HepG2 (cell line): ENCODE measurements around the gene BUB1. TPM values are rescaled to one million over a fixed set of nuclear protein-coding genes. Genes with fewer than 3 reads are reported as not detected.

Experiments
- HNRNPUL1 ChIP-seq: fragments of 200-400 bp; formaldehyde crosslinking; IDR thresholded peaks from 2 replicates; pipeline ENCODE4 v1.6.1; 2017; ENCODE audit warnings: low read depth, mild to moderate bottlenecking, low read length, moderate library complexity
- KMT2A ChIP-seq: sonication (generic); formaldehyde crosslinking; IDR thresholded peaks from 2 replicates; pipeline ENCODE4 v1.4.0; 2020; ENCODE audit warnings: missing genetic modification reagents
- LCORL ChIP-seq, 2 experiments: fragments of 450-650 bp in 1 of 2; sonication (generic) in 1 of 2; formaldehyde crosslinking in 1 of 2; IDR thresholded peaks; 2 replicates each; pipeline versions ENCODE4 v1.5.0 to v1.6.1; 2017 to 2020; ENCODE audit warnings: antibody characterized with exemption in 1 of 2, missing genetic modification reagents in 1 of 2
- MYC ChIP-seq: sonication (generic); formaldehyde crosslinking; IDR thresholded peaks from 2 replicates; pipeline ENCODE4 v1.9.0; 2021; ENCODE audit warnings: missing genetic modification reagents, borderline replicate concordance
- MZF1 ChIP-seq: sonication (generic); formaldehyde crosslinking; IDR thresholded peaks from 2 replicates; pipeline ENCODE4 v1.8.1; 2023; ENCODE audit warnings: mild to moderate bottlenecking, missing genetic modification reagents, borderline replicate concordance
- NFE2 ChIP-seq: sonication (generic); formaldehyde crosslinking; IDR thresholded peaks from 2 replicates; pipeline ENCODE4 v1.4.0; 2020; ENCODE audit warnings: missing genetic modification reagents
- NFYB ChIP-seq: sonication (generic); formaldehyde crosslinking; IDR thresholded peaks from 2 replicates; pipeline ENCODE4 v1.4.0; 2020; ENCODE audit warnings: missing genetic modification reagents
- PHF8 ChIP-seq: sonication (generic); formaldehyde crosslinking; IDR thresholded peaks from 2 replicates; pipeline ENCODE4 v1.5.0; 2020; ENCODE audit warnings: missing genetic modification reagents
- RNF2 ChIP-seq: fragments of 450-650 bp; conservative IDR thresholded peaks from 2 replicates; pipeline ENCODE4 v1.6.1; 2016; ENCODE audit warnings: low read depth
- SPEN ChIP-seq: sonication (generic); formaldehyde crosslinking; IDR thresholded peaks from 2 replicates; pipeline ENCODE4 v1.5.1; 2020; ENCODE audit warnings: low read depth, mild to moderate bottlenecking, missing genetic modification reagents
- ZFAT ChIP-seq: sonication (generic); formaldehyde crosslinking; conservative IDR thresholded peaks from 2 replicates; pipeline ENCODE4 v1.8.1; 2023; ENCODE audit warnings: missing genetic modification reagents, inconsistent platforms
- ZFP36 ChIP-seq: fragments of 150-350 bp; IDR thresholded peaks from 2 replicates; pipeline ENCODE4 v1.6.1; 2018; ENCODE audit warnings: borderline replicate concordance, low read length, low read depth; ENCODE audit not compliant: partially characterized antibody
- ZNF24 ChIP-seq: fragments of 450-650 bp; IDR thresholded peaks from 2 replicates; pipeline ENCODE4 v1.6.1; 2017; ENCODE audit warnings: antibody characterized with exemption, mild to moderate bottlenecking
- ZNF367 ChIP-seq: sonication (generic); formaldehyde crosslinking; IDR thresholded peaks from 2 replicates; pipeline ENCODE4 v1.4.0; 2020; ENCODE audit warnings: missing genetic modification reagents, borderline replicate concordance
- ZNF510 ChIP-seq: sonication (generic); formaldehyde crosslinking; IDR thresholded peaks from 2 replicates; pipeline ENCODE4 v1.4.0; 2020; ENCODE audit warnings: low read depth, mild to moderate bottlenecking, missing genetic modification reagents
- ZNF556 ChIP-seq: sonication (generic); formaldehyde crosslinking; IDR thresholded peaks from 2 replicates; pipeline ENCODE4 v1.4.0; 2020; ENCODE audit warnings: mild to moderate bottlenecking, missing genetic modification reagents, borderline replicate concordance
- ZNF652 ChIP-seq: IDR thresholded peaks from 2 replicates; pipeline ENCODE4 v1.6.1; 2016; ENCODE audit warnings: low read depth, borderline replicate concordance
- ZNF841 ChIP-seq: sonication (generic); formaldehyde crosslinking; IDR thresholded peaks from 2 replicates; pipeline ENCODE4 v1.8.1; 2023; ENCODE audit warnings: missing genetic modification reagents, borderline replicate concordance
- ZSCAN31 ChIP-seq: sonication (generic); formaldehyde crosslinking; IDR thresholded peaks from 2 replicates; pipeline ENCODE4 v1.5.0; 2020; ENCODE audit warnings: low read depth, mild to moderate bottlenecking, missing genetic modification reagents
- polyA plus RNA-seq, 8 experiments: library from polyadenylated mRNA; depleted of rRNA in 3 of 8; stranded (reverse) in 7 of 8; unstranded in 1 of 8; fragments of >200 nt; fragmentation: Illumina TruSeq in 4 of 8; extraction: Trizol in 4 of 8; gene quantifications; 2 replicates each; pipeline versions ENCODE4 v1.2.1 to v1.2.3, GENCODE V29; 2011 to 2016; ENCODE audit warnings: low read depth in 4 of 8, missing spikeins in 1 of 8, mixed read lengths in 1 of 8; ENCODE audit not compliant: insufficient read depth in 1 of 8
- total RNA-seq, 5 experiments: library from RNA; depleted of rRNA; stranded (reverse); fragments of >200 nt; fragmentation: Illumina TruSeq; extraction: Trizol; gene quantifications; 2 replicates each; pipeline ENCODE4 v1.2.3, GENCODE V29; 2016; ENCODE audit warnings: low read depth in 1 of 5
- TF ChIP-seq, protein P1 (sequence below): sonication (generic); formaldehyde crosslinking; IDR thresholded peaks from 2 replicates; pipeline ENCODE4 v1.9.0; 2021; ENCODE audit warnings: missing genetic modification reagents, borderline replicate concordance
- TF ChIP-seq, protein P2 (sequence below): sonication (generic); formaldehyde crosslinking; conservative IDR thresholded peaks from 2 replicates; pipeline ENCODE4 v1.4.0; 2020; ENCODE audit warnings: missing genetic modification reagents
- TF ChIP-seq, protein P3 (sequence below): sonication (generic); formaldehyde crosslinking; IDR thresholded peaks from 2 replicates; pipeline ENCODE4 v1.4.0; 2020; ENCODE audit warnings: mild to moderate bottlenecking, missing genetic modification reagents
- TF ChIP-seq, protein P4 (sequence below): sonication (generic); formaldehyde crosslinking; IDR thresholded peaks from 2 replicates; pipeline ENCODE4 v1.8.0; 2022; ENCODE audit warnings: missing genetic modification reagents, mild to moderate bottlenecking, borderline replicate concordance

Gene BUB1
- total and polyA plus RNA-seq, 2 of the 13 experiments (the other 11 are each of a cell fraction or from before 2014, with no cell fraction given): 27.8 to 52.6 TPM

DNA sequence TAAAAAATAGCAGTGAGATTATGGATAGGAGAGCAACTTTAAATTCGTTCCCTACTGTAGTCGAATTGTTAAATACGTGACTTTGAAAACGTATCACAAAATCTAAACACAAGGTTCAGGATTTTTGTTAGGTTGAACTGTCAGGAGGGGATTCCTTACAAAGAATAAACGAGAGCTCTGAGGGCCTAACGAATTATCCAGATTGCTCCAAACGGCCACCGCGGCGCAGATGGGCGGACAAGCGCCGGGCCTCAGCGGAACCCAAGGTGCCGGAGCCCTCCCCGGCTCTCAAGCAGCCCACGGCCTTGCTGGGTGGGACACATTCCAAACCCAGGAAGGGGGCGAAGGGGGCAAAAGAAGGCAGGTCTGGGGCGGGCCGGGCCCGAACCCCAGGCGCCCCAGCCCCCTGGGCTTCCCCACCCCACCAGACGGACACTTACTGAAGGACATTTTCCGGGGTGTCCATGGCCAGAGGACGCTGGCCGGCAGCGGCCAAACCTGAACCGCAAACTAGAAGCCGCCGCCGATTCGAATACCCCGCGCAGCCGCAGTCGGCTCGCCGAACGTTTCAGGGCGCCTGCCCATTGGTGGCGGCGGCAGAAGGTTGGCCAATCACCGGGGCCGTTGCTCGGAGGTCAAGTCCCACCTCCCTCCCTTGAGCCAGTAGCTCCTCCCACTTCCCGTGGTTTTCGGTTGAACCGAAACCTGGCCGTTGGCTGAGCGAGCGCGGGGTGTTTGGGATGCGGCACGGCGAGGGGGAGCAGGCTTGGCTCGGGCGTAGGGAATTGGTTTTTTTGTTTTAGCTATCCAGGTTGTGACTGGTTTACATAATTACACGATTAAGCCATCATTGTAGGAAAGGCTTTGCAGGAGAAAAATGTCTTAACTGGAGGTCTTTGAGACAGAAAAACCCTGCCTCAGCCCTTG lies at the start of gene BUB1 (continued):
- TF ChIP-seq, protein P1, sequence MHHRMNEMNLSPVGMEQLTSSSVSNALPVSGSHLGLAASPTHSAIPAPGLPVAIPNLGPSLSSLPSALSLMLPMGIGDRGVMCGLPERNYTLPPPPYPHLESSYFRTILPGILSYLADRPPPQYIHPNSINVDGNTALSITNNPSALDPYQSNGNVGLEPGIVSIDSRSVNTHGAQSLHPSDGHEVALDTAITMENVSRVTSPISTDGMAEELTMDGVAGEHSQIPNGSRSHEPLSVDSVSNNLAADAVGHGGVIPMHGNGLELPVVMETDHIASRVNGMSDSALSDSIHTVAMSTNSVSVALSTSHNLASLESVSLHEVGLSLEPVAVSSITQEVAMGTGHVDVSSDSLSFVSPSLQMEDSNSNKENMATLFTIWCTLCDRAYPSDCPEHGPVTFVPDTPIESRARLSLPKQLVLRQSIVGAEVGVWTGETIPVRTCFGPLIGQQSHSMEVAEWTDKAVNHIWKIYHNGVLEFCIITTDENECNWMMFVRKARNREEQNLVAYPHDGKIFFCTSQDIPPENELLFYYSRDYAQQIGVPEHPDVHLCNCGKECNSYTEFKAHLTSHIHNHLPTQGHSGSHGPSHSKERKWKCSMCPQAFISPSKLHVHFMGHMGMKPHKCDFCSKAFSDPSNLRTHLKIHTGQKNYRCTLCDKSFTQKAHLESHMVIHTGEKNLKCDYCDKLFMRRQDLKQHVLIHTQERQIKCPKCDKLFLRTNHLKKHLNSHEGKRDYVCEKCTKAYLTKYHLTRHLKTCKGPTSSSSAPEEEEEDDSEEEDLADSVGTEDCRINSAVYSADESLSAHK (CRISPR knock-in tag): no peak
- TF ChIP-seq, protein P2, sequence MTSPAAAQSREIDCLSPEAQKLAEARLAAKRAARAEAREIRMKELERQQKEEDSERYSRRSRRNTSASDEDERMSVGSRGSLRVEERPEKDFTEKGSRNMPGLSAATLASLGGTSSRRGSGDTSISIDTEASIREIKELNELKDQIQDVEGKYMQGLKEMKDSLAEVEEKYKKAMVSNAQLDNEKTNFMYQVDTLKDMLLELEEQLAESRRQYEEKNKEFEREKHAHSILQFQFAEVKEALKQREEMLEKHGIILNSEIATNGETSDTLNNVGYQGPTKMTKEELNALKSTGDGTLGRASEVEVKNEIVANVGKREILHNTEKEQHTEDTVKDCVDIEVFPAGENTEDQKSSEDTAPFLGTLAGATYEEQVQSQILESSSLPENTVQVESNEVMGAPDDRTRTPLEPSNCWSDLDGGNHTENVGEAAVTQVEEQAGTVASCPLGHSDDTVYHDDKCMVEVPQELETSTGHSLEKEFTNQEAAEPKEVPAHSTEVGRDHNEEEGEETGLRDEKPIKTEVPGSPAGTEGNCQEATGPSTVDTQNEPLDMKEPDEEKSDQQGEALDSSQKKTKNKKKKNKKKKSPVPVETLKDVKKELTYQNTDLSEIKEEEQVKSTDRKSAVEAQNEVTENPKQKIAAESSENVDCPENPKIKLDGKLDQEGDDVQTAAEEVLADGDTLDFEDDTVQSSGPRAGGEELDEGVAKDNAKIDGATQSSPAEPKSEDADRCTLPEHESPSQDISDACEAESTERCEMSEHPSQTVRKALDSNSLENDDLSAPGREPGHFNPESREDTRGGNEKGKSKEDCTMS: no peak
- TF ChIP-seq ZFAT (CRISPR knock-in tag) (no peak), RNF2 (0 out of 2 replicates have a peak, but pooled peaks have one; percentile 17), NFE2 (no peak), ZFP36 (no peak), ZSCAN31 (CRISPR knock-in tag) (no peak), ZNF510 (CRISPR knock-in tag) (no peak), LCORL (IDR thresholded peaks at IDR 0.05) (no peak), LCORL (CRISPR knock-in tag; IDR thresholded peaks at IDR 0.05) (peak; percentile 63; the same call in 1 of the 2 replicates), HNRNPUL1 (no peak), KMT2A (CRISPR knock-in tag) (peak; percentile 97), ZNF24 (no peak), SPEN (CRISPR knock-in tag) (peak; percentile 74), NFYB (peak; percentile 97), ZNF367 (CRISPR knock-in tag) (no peak), ZNF841 (CRISPR knock-in tag) (no peak), MZF1 (CRISPR knock-in tag) (no peak), ZNF556 (CRISPR knock-in tag) (no peak; the same call in 1 of the 2 replicates), MYC (CRISPR knock-in tag) (peak; percentile 88), PHF8 (CRISPR knock-in tag) (peak; percentile 88), ZNF652 (CRISPR knock-in tag) (no peak)
- TF ChIP-seq, protein P3, sequence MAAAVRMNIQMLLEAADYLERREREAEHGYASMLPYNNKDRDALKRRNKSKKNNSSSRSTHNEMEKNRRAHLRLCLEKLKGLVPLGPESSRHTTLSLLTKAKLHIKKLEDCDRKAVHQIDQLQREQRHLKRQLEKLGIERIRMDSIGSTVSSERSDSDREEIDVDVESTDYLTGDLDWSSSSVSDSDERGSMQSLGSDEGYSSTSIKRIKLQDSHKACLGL (CRISPR knock-in tag): peak; percentile 48; the same call in 1 of the 2 replicates
- TF ChIP-seq, protein P4, sequence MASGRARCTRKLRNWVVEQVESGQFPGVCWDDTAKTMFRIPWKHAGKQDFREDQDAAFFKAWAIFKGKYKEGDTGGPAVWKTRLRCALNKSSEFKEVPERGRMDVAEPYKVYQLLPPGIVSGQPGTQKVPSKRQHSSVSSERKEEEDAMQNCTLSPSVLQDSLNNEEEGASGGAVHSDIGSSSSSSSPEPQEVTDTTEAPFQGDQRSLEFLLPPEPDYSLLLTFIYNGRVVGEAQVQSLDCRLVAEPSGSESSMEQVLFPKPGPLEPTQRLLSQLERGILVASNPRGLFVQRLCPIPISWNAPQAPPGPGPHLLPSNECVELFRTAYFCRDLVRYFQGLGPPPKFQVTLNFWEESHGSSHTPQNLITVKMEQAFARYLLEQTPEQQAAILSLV (CRISPR knock-in tag): no peak; the same call in 1 of the 2 replicates
